IMR-90 (cell line): Measurements from ENCODE around the gene PLAAT3. TPM values are rescaled to one million over a fixed set of nuclear protein-coding genes. Genes with fewer than 3 reads are reported as not detected.

Experiments
- ATAC-seq: fragments of 200-7000 bp; cut with Tn5 transposase; 2 replicates; pipeline ENCODE4 v1.9.1; 2020; ENCODE audit warnings: low read depth, mild to moderate bottlenecking, moderate library complexity
- BruUV-seq: library from RNA; stranded (reverse); fragments of 400-500 nt; replicated peaks from 2 replicates; lab custom pipeline; 2021; lab: Mats Ljungman, UMichigan
- CTCF ChIA-PET: fragments of 300-600 bp; formaldehyde crosslinking; extraction: SDS; loops from one replicate; lab custom pipeline; 2021; ENCODE audit warnings: antibody characterized with exemption; lab: Yijun Ruan, JAX
- POLR2A ChIA-PET: fragments of 300-600 bp; sonication (Branson Sonifier 250); formaldehyde crosslinking; loops from one replicate; lab custom pipeline; 2022; ENCODE audit warnings: antibody characterized with exemption; ENCODE audit not compliant: unreplicated experiment; lab: Charles Lee
- DNase-seq: peaks from one replicate; pipeline ENCODE4 v3.0.0; 2013
- H2AFZ ChIP-seq: replicated peaks from 2 replicates; pipeline ENCODE3; 2013; ENCODE audit warnings: low read length, mild to moderate bottlenecking; ENCODE audit not compliant: poor library complexity
- H2AK5ac ChIP-seq: 2 replicates; pipeline ENCODE4 v1.6.1; 2013; ENCODE audit warnings: low read depth, low read length, inconsistent platforms
- H2AK9ac ChIP-seq: replicated peaks from 2 replicates; pipeline ENCODE3; 2013; ENCODE audit warnings: mild to moderate bottlenecking, low read depth, low read length, moderate library complexity; ENCODE audit not compliant: poor library complexity
- H2BK120ac ChIP-seq: 2 replicates; pipeline ENCODE4 v1.6.1; 2013; ENCODE audit warnings: low read depth, low read length, inconsistent platforms
- H2BK15ac ChIP-seq: 3 replicates; pipeline ENCODE4 v1.6.1; 2013; ENCODE audit warnings: low read depth, low read length, inconsistent platforms
- H2BK20ac ChIP-seq: 2 replicates; pipeline ENCODE4 v1.6.1; 2013; ENCODE audit warnings: low read depth, mild to moderate bottlenecking, inconsistent platforms, low read length, moderate library complexity
- H2BK5ac ChIP-seq: 2 replicates; pipeline ENCODE4 v1.6.1; 2013; ENCODE audit warnings: mild to moderate bottlenecking, low read depth, low read length, inconsistent platforms; ENCODE audit not compliant: poor library complexity, severe bottlenecking
- H3K14ac ChIP-seq: replicated peaks from 2 replicates; pipeline ENCODE4 v1.6.1; 2013; ENCODE audit warnings: low read depth, low read length, inconsistent platforms
- H3K18ac ChIP-seq: 2 replicates; pipeline ENCODE4 v1.6.1; 2013; ENCODE audit warnings: low read depth, low read length, control low read depth
- H3K23ac ChIP-seq: 2 replicates; pipeline ENCODE4 v1.6.1; 2013; ENCODE audit warnings: low read depth, low read length, inconsistent platforms
- H3K27ac ChIP-seq: 2 replicates; pipeline ENCODE4 v1.5.1; 2013; ENCODE audit warnings: mild to moderate bottlenecking, control low read depth, low read length; ENCODE audit not compliant: insufficient read depth
- H3K27me3 ChIP-seq: 2 replicates; pipeline ENCODE4 v1.6.1; 2013; ENCODE audit warnings: low read length; ENCODE audit not compliant: control insufficient read depth, insufficient read depth
- H3K36me3 ChIP-seq: 2 replicates; pipeline ENCODE4 v1.6.1; 2013; ENCODE audit warnings: low read length, mixed read lengths; ENCODE audit not compliant: control insufficient read depth, insufficient read depth
- H3K4ac ChIP-seq: 2 replicates; pipeline ENCODE4 v1.6.1; 2013; ENCODE audit warnings: low read depth, low read length, inconsistent platforms
- H3K4me1 ChIP-seq: 2 replicates; pipeline ENCODE4 v1.6.1; 2013; ENCODE audit warnings: low read length, mixed read lengths; ENCODE audit not compliant: control insufficient read depth, insufficient read depth
- H3K4me2 ChIP-seq: 2 replicates; pipeline ENCODE4 v1.6.1; 2013; ENCODE audit warnings: low read depth, mild to moderate bottlenecking, control low read depth, low read length, moderate library complexity
- H3K4me3 ChIP-seq: 2 replicates; pipeline ENCODE4 v1.5.1; 2013; ENCODE audit warnings: low read depth, mild to moderate bottlenecking, control low read depth, low read length, moderate library complexity; ENCODE audit not compliant: insufficient read depth
- H3K56ac ChIP-seq: 2 replicates; pipeline ENCODE4 v1.6.1; 2013; ENCODE audit warnings: low read length, inconsistent platforms; ENCODE audit not compliant: insufficient read depth; ENCODE audit errors: extremely low read depth
- H3K79me1 ChIP-seq, 2 experiments: 2 replicates each; pipeline ENCODE4 v1.6.1; 2013; ENCODE audit warnings: low read length in 2 of 2, inconsistent platforms in 1 of 2, low read depth in 1 of 2
- H3K9ac ChIP-seq: 2 replicates; pipeline ENCODE4 v1.6.1; 2013; ENCODE audit warnings: low read depth, low read length, control low read depth
- H3K9me1 ChIP-seq: 2 replicates; pipeline ENCODE4 v1.6.1; 2013; ENCODE audit warnings: low read length, inconsistent platforms; ENCODE audit not compliant: insufficient read depth
- H3K9me3 ChIP-seq: 2 replicates; pipeline ENCODE4 v1.6.1; 2013; ENCODE audit warnings: low read length; ENCODE audit not compliant: control insufficient read depth, insufficient read depth
- H4K20me1 ChIP-seq: 2 replicates; pipeline ENCODE4 v1.6.1; 2013; ENCODE audit warnings: low read length, inconsistent platforms; ENCODE audit not compliant: insufficient read depth
- H4K5ac ChIP-seq: 2 replicates; pipeline ENCODE4 v1.6.1; 2013; ENCODE audit warnings: mild to moderate bottlenecking, low read depth, low read length, control low read depth
- H4K8ac ChIP-seq, 2 experiments: 2 replicates each; pipeline ENCODE4 v1.6.1; 2013; ENCODE audit warnings: low read depth in 2 of 2, low read length in 2 of 2, control low read depth in 1 of 2, inconsistent platforms in 1 of 2
- H4K91ac ChIP-seq: 2 replicates; pipeline ENCODE4 v1.6.1; 2013; ENCODE audit warnings: low read depth, low read length, inconsistent platforms; ENCODE audit not compliant: insufficient read depth
- CEBPB ChIP-seq: IDR thresholded peaks from 2 replicates; pipeline ENCODE4 v1.6.1; 2012; ENCODE audit warnings: low read depth, low read length, improper control_type of control experiment
- CHD1 ChIP-seq: IDR thresholded peaks from 2 replicates; pipeline ENCODE4 v1.6.1; 2012; ENCODE audit warnings: low read depth, low read length, improper control_type of control experiment
- NFE2L2 ChIP-seq: fragments of 150-350 bp; IDR thresholded peaks from 2 replicates; pipeline ENCODE4 v1.6.1; 2016; ENCODE audit warnings: low read depth, mild to moderate bottlenecking, low read length
- RAD21 ChIP-seq: IDR thresholded peaks from 2 replicates; pipeline ENCODE4 v1.6.1; 2012; ENCODE audit warnings: low read length, improper control_type of control experiment
- WGBS, 2 experiments: methylation state at CpG; one replicate each; pipeline versions ENCODE4 v1.1.5 to v1.1.7; 2013; ENCODE audit warnings: missing lambda C conversion rate in 2 of 2; ENCODE audit not compliant: insufficient read length in 1 of 2; ENCODE audit errors: extremely low coverage in 2 of 2; 5-methylcytosine and 5-hydroxymethylcytosine counted together
- dilution Hi-C: fragments of 300-500 bp; cut with HindIII; formaldehyde crosslinking; loops from one replicate; pipeline ENCODE4 v1.14.3; 2018; ENCODE audit warnings: low sequenced_read_pairs; ENCODE audit not compliant: unreplicated experiment
- in situ Hi-C: fragments of 300-500 bp; cut with MboI; formaldehyde crosslinking; loops from 3 replicates; pipeline ENCODE4 v1.14.3; 2019; ENCODE audit warnings: low sequenced_read_pairs, inconsistent platforms, mixed read lengths
- intact Hi-C: fragments of 100-400 bp; cut with micrococcal nuclease; formaldehyde crosslinking; loops from 2 replicates; pipeline ENCODE4 v1.10.0; 2022
- polyA plus RNA-seq, 3 experiments: library from polyadenylated mRNA; depleted of rRNA; stranded (reverse); fragments of >200 nt; gene quantifications; 2 replicates each; pipeline ENCODE4 v1.2.3, GENCODE V29; 2012; ENCODE audit warnings: low replicate concordance in 1 of 3
- total RNA-seq: library from RNA; depleted of rRNA; stranded (reverse); fragments of >200 nt; gene quantifications from 2 replicates; pipeline ENCODE4 v1.2.3, GENCODE V29; 2012

PLAAT3 gene
- total and polyA plus RNA-seq, 2 of the 4 experiments (the other 2 are of a cell fraction): 3.2 to 3.9 TPM

DNA sequence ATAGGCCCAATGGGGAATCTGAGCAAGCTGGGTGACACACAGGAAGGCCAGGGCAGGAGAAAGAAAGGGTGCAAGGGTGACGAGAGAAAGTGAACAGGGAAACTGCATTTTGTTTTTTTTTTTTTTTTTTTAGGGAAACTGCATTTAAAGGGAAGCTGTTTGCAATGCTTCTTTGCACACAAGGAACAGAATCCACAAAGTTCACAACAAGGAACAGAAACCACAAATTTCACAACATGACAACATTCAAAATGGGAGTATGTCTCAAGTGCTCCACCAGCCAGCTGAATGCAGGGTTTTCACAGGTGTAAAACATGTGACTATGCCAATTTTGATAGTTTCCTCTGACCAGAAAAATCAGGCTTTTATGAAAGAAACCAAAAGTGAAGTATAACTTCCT lies 6.8 kb upstream of the PLAAT3 start:
- H4K91ac ChIP-seq: no peak overlapping the region
- H2AFZ ChIP-seq: no peak overlapping the region
- ATAC-seq (no peak), DNase-seq (no peak)
- H3K79me1 ChIP-seq: no peaks in the 10 kb centered on the region
- no CpG with 5 or more reads among the region's 1 CpG for WGBS, 2 experiments
- no TSS peak for BruUV-seq
- no peak overlapping the region for H3K4ac ChIP-seq
- no peak overlapping the region for H2AK9ac ChIP-seq
- dilution Hi-C loops (no loop called here), intact Hi-C loops (no loop called here), in situ Hi-C loops (no loop called here)
- POLR2A ChIA-PET: no interaction called here
- H2BK20ac ChIP-seq: no peak overlapping the region
- H3K36me3 ChIP-seq: no peaks in the 10 kb centered on the region
- no peak overlapping the region for H3K23ac ChIP-seq
- no peak overlapping the region for H2BK120ac ChIP-seq
- no peak overlapping the region for H3K56ac ChIP-seq
- no peak overlapping the region for H3K4me2 ChIP-seq
- no peak overlapping the region for H3K27ac ChIP-seq
- no peak overlapping the region for H3K9ac ChIP-seq
- H3K27me3 ChIP-seq: no peaks in the 10 kb centered on the region
- no peaks in the 10 kb centered on the region for H3K4me1 ChIP-seq
- CTCF ChIA-PET: no interaction called here
- H4K8ac ChIP-seq: no peak overlapping the region
- H3K18ac ChIP-seq: no peak overlapping the region
- H2AK5ac ChIP-seq: no peak overlapping the region
- no peaks in the 10 kb centered on the region for H3K9me3 ChIP-seq
- no peak overlapping the region for H3K4me3 ChIP-seq
- no peak overlapping the region for H2BK15ac ChIP-seq
- TF ChIP-seq CHD1: no peak
- TF ChIP-seq RAD21: no peak
- no peak for TF ChIP-seq CEBPB
- no peak for TF ChIP-seq NFE2L2
- no peaks in the 10 kb centered on the region for H4K20me1 ChIP-seq
- no peak overlapping the region for H3K14ac ChIP-seq
- no peak overlapping the region for H4K5ac ChIP-seq
- H3K9me1 ChIP-seq: no peaks in the 10 kb centered on the region
- H2BK5ac ChIP-seq: no peak overlapping the region
